Measurements from ENCODE around the gene BUD23.
A peak's percentile ranks its signal among the peaks of the same experiment; 100 is the strongest.
"Not testable (repeated sequence)": the region's sequence is repeated elsewhere in the genome, so short reads cannot be mapped to it uniquely, and the experiment has no call there.

The BUD23 gene

DNA sequence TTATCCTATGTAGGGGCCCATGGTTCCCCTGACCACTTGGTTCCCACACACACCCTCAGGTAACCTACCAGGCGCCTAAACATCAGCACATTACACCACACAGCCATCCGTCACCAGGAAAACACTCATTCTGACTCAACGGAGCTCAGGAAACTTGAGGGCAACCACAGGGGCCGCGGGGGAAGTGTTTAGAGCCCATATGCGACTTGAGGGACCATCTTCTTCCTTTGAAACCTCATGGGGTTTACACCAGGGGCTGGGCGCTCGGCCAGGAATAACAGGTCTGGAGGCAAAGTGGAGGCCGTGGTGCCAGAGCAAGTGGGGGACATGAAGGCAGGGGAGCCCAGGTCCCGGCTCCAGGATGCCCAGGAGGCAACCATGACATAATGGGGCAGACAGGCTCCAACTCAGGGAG is 34.6 kb downstream of the BUD23 start:
- DNase-seq (ENCODE audit: low read depth, low spot score), result peak; percentile 96
- peak overlapping the region; percentile 89 for H3K4me3 ChIP-seq (ENCODE audit: low read depth, low read length)
- TF ChIP-seq CTCF (IDR thresholded peaks at IDR 0.05; ENCODE audit: low read depth, low read length), result no peak
- in situ Hi-C loops (cut with HindIII; ENCODE audit: low sequenced_read_pairs), result no loop called here

DNA sequence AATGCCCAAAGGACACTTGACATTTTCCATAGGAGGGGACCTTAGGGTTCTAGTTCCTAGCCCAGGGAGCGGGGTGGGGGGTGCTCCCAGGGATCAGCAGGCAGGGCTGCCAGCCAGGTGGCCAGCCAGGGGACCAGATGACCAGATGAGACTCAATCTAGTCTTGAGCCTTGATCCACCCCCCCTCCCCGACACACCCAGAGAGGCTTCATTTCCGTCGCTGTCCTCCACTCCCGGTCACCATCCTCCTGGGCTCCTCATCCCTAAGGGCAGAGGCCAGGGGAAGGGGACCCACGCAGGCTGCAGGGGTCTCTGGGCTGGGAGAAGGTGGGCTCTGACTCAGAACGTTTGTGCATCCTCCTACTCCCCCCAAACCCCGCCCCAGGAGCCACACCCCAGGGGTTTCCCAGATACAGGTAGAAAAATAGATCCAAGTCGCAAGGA is 35.1 kb downstream of the BUD23 start:
- in situ Hi-C loops (cut with HindIII; ENCODE audit: low sequenced_read_pairs), result no loop called here
- no peak for DNase-seq (ENCODE audit: low read depth, low spot score)
- H3K4me3 ChIP-seq (ENCODE audit: low read depth, low read length), result peak overlapping the region; percentile 89
- TF ChIP-seq CTCF (IDR thresholded peaks at IDR 0.05; ENCODE audit: low read depth, low read length), result no peak

DNA sequence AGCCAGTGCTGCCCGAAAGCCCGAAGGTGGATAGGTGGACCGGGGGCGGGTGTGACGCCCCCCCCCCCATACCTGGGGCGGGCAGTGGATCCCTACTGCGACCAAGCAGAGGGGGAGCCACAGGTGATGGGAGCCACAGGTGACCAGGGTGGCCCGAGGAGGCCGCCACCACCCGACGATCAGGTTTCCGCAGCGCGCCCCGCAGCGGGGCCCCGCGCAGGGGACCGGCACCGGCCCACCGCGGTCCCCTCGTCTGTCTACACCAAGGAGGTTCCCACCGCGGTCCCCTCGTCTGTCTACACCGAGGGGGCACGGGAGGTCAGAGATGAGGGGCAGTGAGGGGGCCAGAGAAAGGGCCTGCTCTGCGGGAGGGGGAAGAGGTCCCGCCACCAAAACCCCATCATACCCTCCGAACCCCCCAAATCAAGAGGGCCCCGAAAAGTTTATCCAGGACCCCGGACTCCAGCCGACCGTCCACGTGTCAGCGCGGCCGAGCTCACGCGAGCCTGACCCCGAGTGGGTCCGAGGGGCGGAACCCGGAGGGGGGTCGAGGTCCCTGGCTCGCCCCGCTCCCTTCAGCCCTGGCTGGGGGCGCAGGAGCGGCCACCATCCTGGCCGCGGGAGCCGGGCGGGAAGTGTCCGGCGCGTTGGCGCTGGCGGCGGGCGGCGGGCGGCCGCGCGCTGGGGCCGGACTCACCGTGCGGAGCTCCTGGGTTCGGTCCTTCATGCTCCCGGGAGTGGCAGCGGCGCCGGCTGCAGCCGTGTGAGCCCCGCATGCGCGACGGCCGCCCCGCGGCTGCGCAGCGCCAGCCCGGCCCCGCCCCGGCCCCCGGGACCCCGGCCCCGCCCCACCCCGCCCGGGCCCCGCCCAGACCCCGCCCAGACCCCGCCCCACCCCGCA is 35.8 kb downstream of the BUD23 start, which contains the start of gene STX1A:
TSS of gene STX1A (minus strand) at position 765 of the 901 bp plus-strand sequence. CDS start at position 727, 38 bp downstream.
- peak within 1 kb of the TSS; percentile 89 for H3K4me3 ChIP-seq (ENCODE audit: low read depth, low read length)
- in situ Hi-C loops (cut with HindIII; ENCODE audit: low sequenced_read_pairs), result no loop called here
- no peak for TF ChIP-seq CTCF (IDR thresholded peaks at IDR 0.05; ENCODE audit: low read depth, low read length)
- DNase-seq (ENCODE audit: low read depth, low spot score), result peak; percentile 70

GRCh38 chr7:73719806-73720169 is 36.4 kb downstream of the BUD23 start:
- DNase-seq (ENCODE audit: low read depth, low spot score), result no peak
- TF ChIP-seq CTCF (IDR thresholded peaks at IDR 0.05; ENCODE audit: low read depth, low read length), result no peak
- in situ Hi-C loops (cut with HindIII; ENCODE audit: low sequenced_read_pairs), result no loop called here
- H3K4me3 ChIP-seq (ENCODE audit: low read depth, low read length), result peak overlapping the region; percentile 33

DNA sequence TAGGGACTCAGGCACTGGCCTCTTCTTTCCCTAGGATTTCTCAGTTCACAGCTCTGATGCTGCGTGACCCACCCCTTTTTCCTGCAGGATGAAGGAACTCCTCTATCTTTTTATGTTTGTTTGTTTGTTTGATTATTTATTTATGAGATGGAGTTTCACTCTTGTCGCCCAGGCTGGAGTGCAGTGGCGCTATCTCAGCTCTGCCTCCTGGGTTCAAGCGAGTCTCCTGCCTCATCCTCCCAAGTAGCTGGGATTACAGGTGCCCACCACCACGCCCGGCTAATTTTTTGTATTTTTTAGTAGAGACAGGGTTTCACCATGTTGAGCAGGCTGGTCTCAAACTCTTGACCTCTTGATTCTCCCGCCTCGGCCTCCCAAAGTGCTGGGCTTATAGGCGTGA is 37.0 kb downstream of the BUD23 start:
- DNase-seq (ENCODE audit: low read depth, low spot score); H3K4me3 ChIP-seq (ENCODE audit: low read depth, low read length); in situ Hi-C loops (cut with HindIII; ENCODE audit: low sequenced_read_pairs): not testable (repeated sequence)

DNA sequence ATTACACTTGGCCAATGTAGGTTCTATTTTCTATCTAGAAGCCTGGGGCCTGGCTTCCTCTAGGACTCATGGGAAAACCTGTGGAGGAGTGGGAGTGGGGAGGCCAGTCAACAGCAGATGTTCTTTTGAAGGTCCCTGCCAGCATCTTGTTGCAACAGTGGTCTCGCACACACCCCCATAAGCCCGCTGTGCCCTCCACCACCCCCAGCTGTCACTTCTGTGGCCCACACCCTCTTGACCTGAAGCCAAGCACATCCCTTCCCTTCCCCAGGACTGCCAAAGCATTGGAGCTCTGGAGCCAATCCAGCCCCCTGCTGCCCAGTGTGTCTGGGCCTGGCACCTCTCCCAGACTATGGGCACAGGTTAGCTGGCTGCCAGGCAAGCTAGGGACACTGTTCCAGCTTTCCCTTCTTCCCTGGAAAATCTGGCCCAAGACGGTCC is 38.0 kb downstream of the BUD23 start:
- TF ChIP-seq CTCF (IDR thresholded peaks at IDR 0.05; ENCODE audit: low read depth, low read length), result no peak
- in situ Hi-C loops (cut with HindIII; ENCODE audit: low sequenced_read_pairs), result no loop called here

DNA sequence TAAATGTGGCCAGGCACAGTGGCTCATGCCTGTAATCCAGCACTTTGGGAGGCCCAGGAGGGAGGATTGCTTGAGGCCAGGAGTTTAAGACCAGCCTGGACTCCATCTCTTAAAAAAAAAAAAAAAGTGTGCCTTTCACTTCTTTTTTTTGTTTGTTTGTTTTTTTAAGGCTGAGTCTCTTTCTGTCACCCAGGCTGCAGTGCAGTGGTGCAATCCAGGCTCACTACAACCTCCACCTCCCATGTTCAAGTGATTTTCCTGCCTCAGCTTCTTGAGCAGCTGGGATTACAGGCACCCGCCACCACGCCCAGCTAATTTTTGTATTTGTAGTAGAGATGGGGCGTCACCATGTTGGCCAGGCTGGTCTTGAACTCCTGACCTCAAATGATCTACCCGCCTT is 38.8 kb downstream of the BUD23 start:
- H3K4me3 ChIP-seq (ENCODE audit: low read depth, low read length); in situ Hi-C loops (cut with HindIII; ENCODE audit: low sequenced_read_pairs); DNase-seq (ENCODE audit: low read depth, low spot score): not testable (repeated sequence)

More for the DNA sequence above, 38.0 kb downstream of the BUD23 start:
- no peak overlapping the region for H3K4me3 ChIP-seq (ENCODE audit: low read depth, low read length)
- no peak for DNase-seq (ENCODE audit: low read depth, low spot score)
